Cardiac septum (tissue), 1 donor: ENCODE results near the gene VMP1. TPM values are rescaled to one million over a fixed set of nuclear protein-coding genes. Genes with fewer than 3 reads are reported as not detected.

Experiments used
- DNase-seq: peaks from one replicate; pipeline ENCODE4 v3.0.0-alpha.2; 2020; ENCODE audit warnings: low spot score
- intact Hi-C: fragments of 100-400 bp; cut with DNase I; formaldehyde crosslinking; loops from one replicate; pipeline ENCODE4 v1.14.0; 2022
- microRNA-seq: library from miRNA; unstranded; fragments of <30 nt; microRNA quantifications from one replicate; pipeline ENCODE4 v1.2.0, GENCODE V29; 2020
- total RNA-seq: library from RNA; stranded (reverse); fragmentation: NEBNext Ultra II Directional; extraction: Animal tissue kit (Norgen Biotek cat#: 25700); gene quantifications from one replicate; pipeline ENCODE4 v1.2.1, GENCODE V29; 2021
- donor health status: DM: no; HTN: no; CAD: no.

Gene VMP1
- total RNA-seq, 1 donor from 2014 or later, result 82.8 TPM

DNA sequence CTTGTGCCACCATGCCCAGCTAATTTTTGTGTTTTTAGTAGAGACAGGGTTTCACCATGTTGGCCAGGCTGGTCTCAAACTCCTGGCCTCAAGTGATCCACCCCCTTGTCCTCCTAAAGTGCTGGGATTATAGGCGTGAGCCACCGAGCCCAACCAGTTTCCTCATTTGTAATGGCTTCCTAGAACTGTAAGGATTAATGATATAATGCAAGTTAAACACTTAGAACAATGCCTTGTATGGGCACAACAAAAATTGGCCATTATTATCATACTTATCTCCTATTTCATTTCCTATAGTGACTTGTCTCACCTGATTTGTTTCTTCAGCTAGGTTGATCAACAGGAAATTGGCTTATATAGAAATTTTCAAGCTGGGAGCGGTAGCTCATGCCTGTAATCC lies 171.2 kb downstream of the VMP1 start:
- no peak for DNase-seq
- intact Hi-C loops, result no loop called here

DNA sequence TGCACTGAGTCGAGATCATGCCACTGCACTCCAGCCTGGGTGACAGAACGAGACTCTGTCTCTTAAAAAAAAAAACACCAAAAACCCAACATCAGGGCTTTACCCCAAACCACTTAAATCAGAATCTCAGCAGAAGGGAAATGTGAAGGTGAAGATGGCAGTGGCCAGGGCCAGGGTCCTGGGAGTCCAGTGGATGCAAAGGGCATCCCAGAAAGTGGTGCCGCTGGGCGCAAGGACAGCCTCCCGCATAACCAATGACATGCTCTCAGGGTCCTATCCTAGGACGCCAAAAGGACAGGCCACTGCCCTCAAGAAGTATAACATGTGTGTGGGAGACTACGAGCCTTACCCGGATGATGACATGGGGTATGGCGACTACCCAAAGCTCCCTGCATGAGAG lies 177.4 kb downstream of the VMP1 start:
- intact Hi-C loops, result no loop called here

DNA sequence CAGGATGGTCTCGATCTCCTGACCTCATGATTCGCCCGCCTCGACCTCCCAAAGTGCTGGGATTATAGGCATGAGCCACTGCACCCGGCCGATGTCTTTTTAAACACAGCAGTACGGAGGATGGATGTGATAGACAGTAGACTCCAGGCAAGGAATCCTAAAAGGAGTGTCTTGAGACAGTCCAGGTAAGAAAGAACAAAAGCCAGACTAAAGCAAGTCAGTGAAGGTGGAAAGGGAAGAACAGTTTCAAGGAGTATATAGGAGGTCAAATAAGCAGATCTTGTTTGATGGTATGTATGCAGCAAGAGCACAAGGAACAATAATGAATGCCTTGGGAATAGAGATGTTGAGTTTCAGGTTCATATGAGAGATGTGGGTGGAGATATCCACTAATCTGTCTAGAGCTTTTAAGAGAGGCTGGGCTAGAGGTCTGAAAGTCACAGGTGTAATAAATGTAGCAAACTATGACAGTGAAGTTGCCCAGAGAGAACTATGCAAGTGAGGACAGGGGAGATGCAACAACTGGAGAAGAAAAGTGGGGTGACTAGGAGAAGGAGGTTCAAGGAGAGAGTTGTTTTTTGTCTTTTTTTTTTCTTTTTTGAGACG lies 180.8 kb downstream of the VMP1 start:
- intact Hi-C loops, result no loop called here
- DNase-seq, result no peak

More for the DNA sequence above, 177.4 kb downstream of the VMP1 start:
- no peak for DNase-seq

DNA sequence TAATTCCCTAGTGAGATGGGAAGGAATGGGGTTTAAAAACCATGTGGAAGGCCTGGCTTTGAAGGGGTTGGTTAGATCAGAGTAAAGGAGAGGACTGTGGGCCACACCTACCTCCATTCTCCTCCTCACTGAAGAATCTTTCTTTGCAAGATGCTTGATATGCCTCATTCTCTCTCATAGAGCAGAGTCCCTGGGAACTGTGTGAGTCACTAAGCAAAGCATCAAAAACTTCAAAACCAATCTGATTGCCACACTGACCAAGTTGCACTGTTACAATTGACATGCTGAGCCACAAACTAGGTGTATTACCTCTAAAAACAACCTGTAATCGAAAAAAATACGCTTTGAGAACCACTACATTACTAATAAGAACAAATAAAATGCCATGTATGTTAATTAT lies 183.3 kb downstream of the VMP1 start:
- no peak for DNase-seq
- intact Hi-C loops, result no loop called here

Small RNA genes within 50 kb of the gene (microRNA-seq; reads per million reads assigned to microRNA genes)
- gene MIR21, result 48,144 reads per million, percentile 98 among the genes with 10 or more reads in this experiment

Other genes starting within 250 kb of the VMP1 start
- gene DHX40, start 142.0 kb upstream of the VMP1 start, total RNA-seq, result 18.2 TPM
- gene CLTC, start 87.8 kb upstream of the VMP1 start, total RNA-seq, result 204 TPM
- 9.7 TPM for gene PTRH2, start 224 bp upstream of the VMP1 start, total RNA-seq
- gene TUBD1, start 185.3 kb downstream of the VMP1 start, total RNA-seq, result 7.5 TPM
- gene RPS6KB1, start 185.5 kb downstream of the VMP1 start, total RNA-seq, result 24.7 TPM